Endothelial cell of umbilical vein (primary cell): ENCODE measurements around the gene DOCK4.

Source experiments
- CTCF ChIP-seq, 2 donors: IDR thresholded peaks; 1 replicate in 1 of 2; 2 replicates in 1 of 2; pipeline ENCODE4 v1.5.1; 2011; ENCODE audit warnings: low read length in 2 of 2, mild to moderate bottlenecking in 2 of 2, moderate library complexity in 2 of 2, control low read depth in 1 of 2, inconsistent platforms in 1 of 2, low read depth in 1 of 2; ENCODE audit not compliant: insufficient read depth in 1 of 2; ENCODE audit errors: extremely low read depth in 1 of 2
- EZH2 ChIP-seq: IDR thresholded peaks from 2 replicates; pipeline ENCODE4 v1.6.1; 2012; ENCODE audit warnings: borderline replicate concordance, low read depth, mild to moderate bottlenecking, moderate library complexity, low read length, inconsistent platforms; ENCODE audit not compliant: severe bottlenecking
- GATA2 ChIP-seq: IDR thresholded peaks from 2 replicates; pipeline ENCODE4 v1.7.0; 2011; ENCODE audit warnings: low read depth, mild to moderate bottlenecking, moderate library complexity, mixed read lengths, low read length; ENCODE audit not compliant: insufficient read length, insufficient read depth
- JUN ChIP-seq: IDR thresholded peaks from 2 replicates; pipeline ENCODE4 v1.6.1; 2011; ENCODE audit warnings: borderline replicate concordance, low read depth; ENCODE audit not compliant: insufficient read length, insufficient read depth
- POLR2AphosphoS5 ChIP-seq: IDR thresholded peaks from 2 replicates; pipeline ENCODE4 v1.6.1; 2012; ENCODE audit warnings: low read depth, mild to moderate bottlenecking, control low read depth, low read length, moderate library complexity; ENCODE audit not compliant: insufficient read depth

DNA sequence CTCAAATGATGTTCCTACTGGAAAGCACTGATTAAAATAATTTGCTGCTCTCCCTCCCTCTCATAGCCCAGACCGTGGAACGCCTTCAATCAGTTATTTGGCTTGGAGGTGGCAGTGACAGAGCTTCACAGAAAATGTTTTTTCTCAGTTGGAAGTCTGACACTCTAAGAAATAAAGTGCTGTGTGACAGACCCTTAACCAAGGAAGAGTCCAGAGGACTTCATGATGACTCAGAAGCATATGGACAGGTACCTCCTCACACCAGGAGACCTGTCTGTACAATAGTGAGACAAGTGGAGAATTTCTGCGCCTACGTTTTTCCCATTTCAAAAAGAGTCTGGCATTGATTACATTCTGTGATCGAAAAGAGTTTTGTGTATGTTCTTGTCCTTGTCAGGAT, 295.5 kb downstream of the DOCK4 start:
- no peak for TF ChIP-seq CTCF (IDR thresholded peaks at IDR 0.05; ENCODE audit: extremely low read depth in 1 of 2, insufficient read depth in 1 of 2, low read depth in 1 of 2, low read length in 2 of 2)
- no peak for TF ChIP-seq POLR2AphosphoS5
- TF ChIP-seq GATA2, result no peak
- TF ChIP-seq JUN, result no peak
- TF ChIP-seq EZH2, result no peak
